ENCODE results near the gene OXSR1.

Gene OXSR1

GRCh38 chr3:38235466-38235865 is 70.1 kb downstream of the OXSR1 start:
- TF ChIP-seq GATA2 (IDR thresholded peaks at IDR 0.05; ENCODE audit: low read depth, low read length): no peak
- TF ChIP-seq GATA3 (IDR thresholded peaks at IDR 0.05; ENCODE audit: low read depth, low read length): no peak

DNA sequence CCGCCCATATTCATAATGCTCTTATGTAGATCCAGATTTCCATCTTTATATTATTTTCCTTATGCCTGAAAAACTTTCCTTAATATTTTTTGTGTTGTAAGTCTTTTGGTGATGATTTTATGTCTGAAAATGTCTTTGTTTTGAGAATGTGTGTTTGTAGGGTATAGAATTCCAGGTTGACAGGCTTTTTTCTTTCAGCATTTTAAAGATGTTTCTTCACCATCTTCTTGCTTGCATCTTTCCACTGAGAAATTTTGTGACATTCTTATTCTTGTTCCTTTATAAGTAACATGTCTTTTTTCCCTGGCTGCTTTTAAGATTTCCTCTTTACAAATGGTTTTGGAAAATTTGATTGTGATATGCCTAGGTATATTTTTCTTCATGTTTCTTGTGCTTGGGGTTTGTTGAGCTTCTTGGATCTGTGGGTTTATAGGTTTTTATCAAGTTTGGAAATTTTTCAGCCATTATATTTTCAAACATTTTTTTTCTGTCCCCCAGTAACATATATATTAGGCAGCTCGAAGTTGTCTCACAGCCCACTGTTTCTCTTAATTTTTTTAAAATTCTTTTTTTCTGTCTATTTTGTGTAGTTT is 73.2 kb downstream of the OXSR1 start:
- no peak for TF ChIP-seq GATA3 (IDR thresholded peaks at IDR 0.05; ENCODE audit: low read depth, low read length)
- no peak for TF ChIP-seq GATA2 (IDR thresholded peaks at IDR 0.05; ENCODE audit: low read depth, low read length)

- TF ChIP-seq GATA2 (IDR thresholded peaks at IDR 0.05; ENCODE audit: low read depth, low read length) (no peak), GATA3 (IDR thresholded peaks at IDR 0.05; ENCODE audit: low read depth, low read length) (no peak)
Observed at GRCh38 chr3:38245930-38246329, 80.6 kb downstream of the OXSR1 start.

GRCh38 chr3:38247366-38248035 is 82.2 kb downstream of the OXSR1 start:
- TF ChIP-seq GATA2 (IDR thresholded peaks at IDR 0.05; ENCODE audit: low read depth, low read length): no peak
- no peak for TF ChIP-seq GATA3 (IDR thresholded peaks at IDR 0.05; ENCODE audit: low read depth, low read length)

- no peak for TF ChIP-seq GATA2 (IDR thresholded peaks at IDR 0.05; ENCODE audit: low read depth, low read length)
- no peak for TF ChIP-seq GATA3 (IDR thresholded peaks at IDR 0.05; ENCODE audit: low read depth, low read length)
Observed at GRCh38 chr3:38250198-38250597, 84.9 kb downstream of the OXSR1 start.

GRCh38 chr3:38251197-38251596 is 85.9 kb downstream of the OXSR1 start:
- TF ChIP-seq GATA2 (IDR thresholded peaks at IDR 0.05; ENCODE audit: low read depth, low read length): no peak
- TF ChIP-seq GATA3 (IDR thresholded peaks at IDR 0.05; ENCODE audit: low read depth, low read length): no peak

DNA sequence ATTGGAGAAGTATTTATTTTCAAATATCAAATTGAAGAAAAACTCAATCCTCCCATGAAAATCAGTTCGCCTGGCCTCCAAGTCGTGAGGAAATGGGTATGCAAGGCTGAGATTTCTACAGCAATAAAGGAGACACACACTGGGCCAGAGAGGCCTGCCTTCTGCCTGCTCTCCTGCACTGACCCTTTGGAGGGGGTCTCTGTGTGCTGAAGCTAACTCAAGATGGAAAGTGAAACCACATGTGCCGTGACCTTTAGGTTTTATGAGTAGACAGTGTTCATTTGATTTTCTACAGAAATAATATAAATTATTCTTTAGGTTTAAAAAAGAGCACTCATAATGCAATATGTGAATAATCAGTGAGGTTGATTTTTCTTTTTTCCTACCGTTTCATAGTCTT is 88.4 kb downstream of the OXSR1 start:
- no peak for TF ChIP-seq GATA2 (IDR thresholded peaks at IDR 0.05; ENCODE audit: low read depth, low read length)
- no peak for TF ChIP-seq GATA3 (IDR thresholded peaks at IDR 0.05; ENCODE audit: low read depth, low read length)

DNA sequence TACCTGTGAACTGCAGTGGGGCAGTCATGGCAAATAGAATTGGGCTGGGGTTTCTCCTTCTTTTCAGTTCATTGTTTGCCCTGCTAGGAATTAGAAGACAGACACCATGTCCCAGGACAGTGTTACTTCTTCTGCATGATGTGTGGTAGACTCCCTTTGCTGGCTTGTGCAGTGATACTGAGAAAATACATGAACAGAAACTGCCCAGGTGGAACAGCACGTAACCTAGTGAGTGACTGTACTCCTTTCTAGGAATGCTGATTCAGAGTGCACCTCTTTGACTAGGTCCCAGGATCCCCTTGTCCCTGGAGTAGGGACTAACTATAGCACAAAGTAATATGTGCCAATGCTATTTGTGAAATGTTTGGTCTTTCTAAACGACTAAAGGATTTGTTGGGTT is 89.5 kb downstream of the OXSR1 start:
- TF ChIP-seq GATA2 (IDR thresholded peaks at IDR 0.05; ENCODE audit: low read depth, low read length): no peak
- no peak for TF ChIP-seq GATA3 (IDR thresholded peaks at IDR 0.05; ENCODE audit: low read depth, low read length)

GRCh38 chr3:38255627-38256026 is 90.3 kb downstream of the OXSR1 start:
- TF ChIP-seq GATA2 (IDR thresholded peaks at IDR 0.05; ENCODE audit: low read depth, low read length) (no peak), GATA3 (IDR thresholded peaks at IDR 0.05; ENCODE audit: low read depth, low read length) (no peak)

GRCh38 chr3:38257583-38257982 is 92.2 kb downstream of the OXSR1 start:
- no peak for TF ChIP-seq GATA3 (IDR thresholded peaks at IDR 0.05; ENCODE audit: low read depth, low read length)
- no peak for TF ChIP-seq GATA2 (IDR thresholded peaks at IDR 0.05; ENCODE audit: low read depth, low read length)

DNA sequence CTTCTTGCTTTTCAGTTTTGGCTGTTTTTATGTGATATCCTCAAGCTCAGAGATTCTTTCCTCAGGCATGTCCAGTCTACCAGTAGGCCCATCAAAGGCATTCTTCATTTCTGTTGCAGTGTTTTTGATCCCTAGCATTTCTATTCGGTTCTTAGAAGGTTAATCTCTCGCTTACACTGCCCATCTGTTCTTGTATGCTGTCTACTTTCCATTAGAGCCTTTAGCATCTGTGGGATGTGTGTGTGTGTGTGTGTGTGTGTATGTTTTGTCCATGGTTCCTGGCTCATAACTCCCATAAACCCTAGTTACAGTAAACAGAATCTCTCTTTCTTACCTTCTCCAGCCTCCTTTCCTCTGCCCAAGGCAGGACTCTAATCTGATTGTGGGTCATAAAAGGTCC is 95.1 kb downstream of the OXSR1 start:
- TF ChIP-seq GATA2 (IDR thresholded peaks at IDR 0.05; ENCODE audit: low read depth, low read length) (no peak), GATA3 (IDR thresholded peaks at IDR 0.05; ENCODE audit: low read depth, low read length) (no peak)

- TF ChIP-seq GATA2 (IDR thresholded peaks at IDR 0.05; ENCODE audit: low read depth, low read length) (no peak), GATA3 (IDR thresholded peaks at IDR 0.05; ENCODE audit: low read depth, low read length) (no peak)
Observed at GRCh38 chr3:38264353-38264771, 99.0 kb downstream of the OXSR1 start.

GRCh38 chr3:38264779-38265178 is 99.4 kb downstream of the OXSR1 start:
- TF ChIP-seq GATA2 (IDR thresholded peaks at IDR 0.05; ENCODE audit: low read depth, low read length): no peak
- TF ChIP-seq GATA3 (IDR thresholded peaks at IDR 0.05; ENCODE audit: low read depth, low read length): no peak

GRCh38 chr3:38265604-38266307 is 100.4 kb downstream of the OXSR1 start, which contains the start of gene SLC22A13:
Gene SLC22A13 (plus strand): TSS chr3:38265812. CDS start chr3:38265861, 49 bp downstream.
- no peak for TF ChIP-seq GATA2 (IDR thresholded peaks at IDR 0.05; ENCODE audit: low read depth, low read length)
- TF ChIP-seq GATA3 (IDR thresholded peaks at IDR 0.05; ENCODE audit: low read depth, low read length): no peak

- TF ChIP-seq GATA3 (IDR thresholded peaks at IDR 0.05; ENCODE audit: low read depth, low read length) (no peak), GATA2 (IDR thresholded peaks at IDR 0.05; ENCODE audit: low read depth, low read length) (no peak)
Observed at GRCh38 chr3:38266810-38267209, 101.5 kb downstream of the OXSR1 start.
